HTERT RPE-1 (cell line): ENCODE results near the gene NEU1.
"Not testable (repeated sequence)": the region's sequence is repeated elsewhere in the genome, so short reads cannot be mapped to it uniquely, and the experiment has no call there.

Experiments used
- in situ Hi-C: fragments of 300-500 bp; cut with MboI; formaldehyde crosslinking; loops from 4 replicates; pipeline ENCODE4 v1.14.3; 2020; ENCODE audit warnings: low sequenced_read_pairs

The NEU1 gene

DNA sequence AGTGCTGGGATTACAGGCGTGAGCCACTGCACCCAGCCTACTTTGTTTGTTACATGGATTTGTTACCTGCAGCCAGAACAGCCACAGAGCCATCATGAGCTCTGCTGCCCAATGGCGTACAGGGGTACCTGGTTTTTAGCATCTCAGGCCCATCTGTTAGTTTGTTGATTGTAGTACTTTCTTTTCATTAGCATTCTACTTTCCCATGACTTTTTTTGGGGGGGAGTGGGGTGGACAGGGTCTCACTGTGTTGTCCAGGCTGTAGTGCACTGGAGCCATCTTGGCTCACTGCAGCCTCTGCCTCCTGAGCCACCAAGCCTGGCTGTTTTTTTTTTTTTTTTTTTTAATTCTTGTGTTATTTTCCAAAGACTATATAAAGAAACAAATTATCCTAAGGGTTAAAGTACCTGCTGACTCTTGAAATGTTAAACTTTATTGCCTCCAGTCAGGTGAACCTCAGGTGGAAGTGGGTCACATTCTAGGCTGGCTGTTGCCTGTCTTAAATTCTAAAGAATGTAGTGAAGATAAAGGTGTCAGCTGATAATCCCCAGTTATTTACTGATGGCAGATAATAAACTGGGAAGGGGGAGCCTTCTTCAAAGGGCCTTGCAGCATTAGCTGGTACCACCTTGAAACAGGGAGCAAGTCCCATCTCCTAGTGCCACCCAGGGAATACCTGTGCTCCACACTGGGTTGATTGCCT is 15.2 kb downstream of the NEU1 start:
- in situ Hi-C loops: no loop called here

DNA sequence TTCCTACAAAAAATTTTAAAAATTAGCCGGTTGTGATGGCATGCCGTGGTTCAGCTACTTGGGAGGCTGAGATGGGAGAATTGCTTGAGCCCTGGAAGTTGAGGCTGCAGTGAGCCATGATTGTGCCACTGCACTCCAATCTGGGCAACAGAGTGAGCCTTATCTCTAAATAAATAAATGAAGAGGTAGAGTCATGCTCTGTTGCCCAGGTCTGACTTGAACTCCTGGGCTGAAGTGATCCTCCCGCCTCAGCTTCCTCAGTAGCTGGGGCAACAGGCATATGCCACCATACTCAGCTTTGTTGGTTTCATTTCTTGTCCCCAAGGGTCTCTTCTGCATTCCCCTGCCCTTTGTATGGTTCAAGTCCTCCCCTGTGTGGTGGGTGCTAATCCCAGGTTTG is 18.1 kb downstream of the NEU1 start:
- in situ Hi-C loops: no loop called here

DNA sequence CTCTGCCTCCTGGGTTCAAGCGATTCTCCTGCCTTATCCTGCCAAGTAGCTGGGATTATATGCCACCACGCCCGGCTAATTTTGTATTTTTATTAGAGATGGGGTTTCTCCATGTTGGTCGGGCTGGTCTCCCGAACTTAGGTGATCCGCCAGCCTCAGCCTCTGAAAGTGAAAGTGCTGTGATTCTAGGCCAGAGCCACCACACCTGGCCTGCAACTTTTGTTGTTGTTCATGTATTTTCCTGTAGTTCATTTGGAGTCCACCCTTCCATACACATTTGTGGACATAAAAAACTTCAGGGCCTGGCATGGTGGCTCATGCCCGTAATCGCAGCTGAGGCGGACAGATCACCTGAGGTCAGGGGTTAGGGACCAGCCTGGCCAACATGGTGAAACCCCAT is 20.6 kb downstream of the NEU1 start:
- in situ Hi-C loops: no loop called here

DNA sequence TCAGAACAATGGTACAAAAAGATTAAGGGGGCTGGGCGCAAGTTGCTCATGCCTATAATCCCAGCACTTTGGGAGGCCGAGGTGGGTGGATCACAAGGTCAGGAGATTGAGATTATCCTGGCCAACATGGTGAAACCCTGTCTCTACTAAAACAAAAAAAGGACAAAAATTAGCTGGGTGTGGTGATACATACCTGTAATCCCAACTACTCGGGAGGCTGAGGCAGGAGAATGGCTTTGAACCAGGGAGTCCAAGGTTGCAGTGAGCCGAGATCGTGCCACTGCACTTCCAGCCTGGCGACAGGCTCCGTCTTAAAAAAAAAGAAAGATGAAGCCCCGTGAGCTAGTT is 22.9 kb downstream of the NEU1 start:
- in situ Hi-C loops: not testable (repeated sequence)

DNA sequence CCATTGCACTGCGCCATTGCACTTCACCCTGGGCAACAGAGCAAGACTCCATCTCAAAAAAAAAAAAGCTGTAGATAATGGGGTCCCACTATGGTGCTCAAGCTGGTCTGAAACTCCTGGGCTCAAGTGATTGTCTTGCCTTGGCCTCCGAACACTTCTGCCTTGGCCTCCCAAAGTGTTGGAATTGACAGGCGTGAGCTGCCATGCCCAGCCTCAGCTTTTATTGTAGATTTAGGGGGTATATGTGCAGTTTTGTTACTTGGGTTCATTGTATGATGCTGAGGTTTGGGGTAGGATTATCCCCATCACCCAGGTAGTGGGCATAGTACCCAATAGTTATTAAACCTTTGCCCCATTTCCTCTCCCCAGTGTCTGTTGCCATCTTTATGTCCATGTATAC is 23.7 kb downstream of the NEU1 start:
- in situ Hi-C loops: no loop called here

DNA sequence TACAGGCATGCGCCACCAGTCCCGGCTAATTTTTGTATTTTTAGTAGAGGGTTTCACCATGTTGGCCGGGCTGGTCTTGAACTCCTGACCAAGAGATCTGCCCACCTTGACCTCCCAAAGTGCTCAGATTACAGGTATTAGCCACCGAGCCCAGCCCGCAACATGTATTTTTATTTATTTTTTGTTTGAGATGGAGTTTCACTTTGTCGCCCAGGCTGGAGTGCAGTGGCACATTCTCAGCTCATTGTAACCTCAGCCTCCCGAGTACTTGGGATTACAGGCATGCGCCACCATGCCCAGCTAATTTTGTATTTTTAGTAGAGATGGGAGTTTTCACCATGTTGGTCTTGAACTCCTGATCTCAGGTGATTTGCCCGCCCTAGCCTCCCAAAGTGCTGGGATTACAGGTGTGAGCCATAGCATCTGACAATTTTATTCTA is 24.5 kb downstream of the NEU1 start:
- in situ Hi-C loops: not testable (repeated sequence)

DNA sequence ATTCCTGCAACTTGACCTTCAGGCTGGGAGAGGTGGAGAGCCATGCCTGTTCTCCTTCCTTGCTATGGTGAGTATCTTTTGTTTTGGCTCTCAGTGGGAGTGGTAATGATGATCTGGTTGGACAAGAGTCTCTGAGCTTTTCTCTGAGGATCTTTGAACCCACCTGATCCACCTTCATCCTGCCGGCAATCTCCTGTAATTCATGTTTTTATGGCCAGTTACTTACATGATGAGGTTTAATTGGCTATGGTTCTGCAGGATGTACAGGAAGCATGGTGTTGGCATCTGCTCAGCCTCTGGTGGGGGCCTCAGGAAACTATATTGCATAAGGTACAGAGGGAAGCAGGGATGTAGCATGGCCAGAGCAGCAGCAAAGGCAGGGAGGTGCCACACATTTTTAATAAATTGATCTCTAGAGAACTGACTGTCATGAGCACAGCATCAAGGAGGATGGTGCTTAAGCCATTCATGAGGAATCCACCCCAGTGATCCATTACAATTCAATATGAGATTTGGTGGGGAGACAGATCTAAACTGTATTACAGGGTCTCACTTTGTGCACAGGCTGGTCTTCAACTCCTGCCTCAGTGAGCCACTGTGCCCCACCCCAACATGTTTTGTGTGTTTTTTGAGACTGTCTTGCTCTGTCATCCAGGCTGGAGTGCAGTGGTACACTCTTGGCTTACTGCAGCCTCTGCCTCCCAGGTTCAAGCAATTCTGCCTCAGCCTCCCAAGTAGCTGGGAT is 25.1 kb downstream of the NEU1 start:
- in situ Hi-C loops: no loop called here

DNA sequence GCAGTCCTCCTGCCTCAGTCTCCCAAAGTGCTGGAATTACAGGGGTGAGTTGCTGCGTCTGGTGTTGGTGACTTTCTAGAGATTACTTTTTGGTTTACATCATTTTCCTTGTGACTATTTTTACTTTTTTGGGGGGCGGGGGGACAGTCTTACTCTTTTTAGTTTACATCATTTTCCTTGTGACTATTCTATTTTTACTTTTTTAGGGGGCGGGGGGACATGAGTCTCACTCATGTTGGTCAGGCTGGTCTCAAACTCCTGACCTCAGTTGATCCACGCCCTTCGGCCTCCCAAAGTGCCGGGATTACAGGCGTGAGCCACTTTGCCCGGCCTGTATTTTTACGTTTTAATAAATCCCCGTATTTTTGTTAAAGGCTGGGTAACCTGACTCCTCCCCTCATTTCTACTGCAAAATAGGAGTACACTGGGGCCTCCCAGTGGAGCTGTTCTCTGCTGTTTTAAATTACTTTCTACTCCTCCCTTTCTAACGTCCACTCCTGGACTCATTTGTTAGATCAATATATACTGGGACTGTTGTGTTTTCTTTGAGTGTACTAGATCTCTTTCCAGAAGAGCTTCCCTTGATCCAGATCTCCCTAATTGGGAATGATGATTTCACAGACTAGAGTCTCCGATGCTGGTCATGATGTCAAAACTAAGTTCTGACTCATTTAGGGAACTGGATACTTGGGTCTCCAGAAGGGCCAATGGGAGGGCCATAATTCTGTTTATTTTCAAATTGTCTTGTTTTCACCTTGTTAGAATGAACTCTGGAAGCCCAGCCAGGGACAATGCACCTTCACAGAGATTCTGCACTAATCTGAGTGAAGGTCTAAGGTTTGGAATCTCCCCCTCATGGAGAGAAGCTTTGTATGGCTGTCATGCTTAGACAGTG is 25.9 kb downstream of the NEU1 start:
- in situ Hi-C loops: no loop called here

DNA sequence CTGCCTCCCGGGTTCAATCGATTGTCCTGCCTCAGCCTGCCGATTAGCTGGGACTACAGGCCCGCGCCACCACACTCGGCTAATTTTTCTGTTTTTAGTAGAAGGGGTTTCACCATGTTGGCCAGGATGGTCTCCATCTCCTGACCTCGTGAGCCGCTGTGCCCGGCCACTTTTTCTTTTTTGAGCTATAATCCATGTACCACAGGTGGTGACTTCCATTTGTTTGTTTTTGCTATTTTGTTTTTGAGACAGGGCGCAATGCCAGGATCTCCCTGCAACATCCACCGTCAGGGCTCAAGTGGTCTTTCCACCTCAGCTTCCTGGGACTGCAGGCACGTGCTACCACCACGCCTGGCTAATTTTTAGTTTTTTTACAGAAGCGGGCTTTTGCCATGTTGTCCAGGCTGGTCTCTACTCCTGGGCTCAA is 26.6 kb downstream of the NEU1 start:
- in situ Hi-C loops: no loop called here

DNA sequence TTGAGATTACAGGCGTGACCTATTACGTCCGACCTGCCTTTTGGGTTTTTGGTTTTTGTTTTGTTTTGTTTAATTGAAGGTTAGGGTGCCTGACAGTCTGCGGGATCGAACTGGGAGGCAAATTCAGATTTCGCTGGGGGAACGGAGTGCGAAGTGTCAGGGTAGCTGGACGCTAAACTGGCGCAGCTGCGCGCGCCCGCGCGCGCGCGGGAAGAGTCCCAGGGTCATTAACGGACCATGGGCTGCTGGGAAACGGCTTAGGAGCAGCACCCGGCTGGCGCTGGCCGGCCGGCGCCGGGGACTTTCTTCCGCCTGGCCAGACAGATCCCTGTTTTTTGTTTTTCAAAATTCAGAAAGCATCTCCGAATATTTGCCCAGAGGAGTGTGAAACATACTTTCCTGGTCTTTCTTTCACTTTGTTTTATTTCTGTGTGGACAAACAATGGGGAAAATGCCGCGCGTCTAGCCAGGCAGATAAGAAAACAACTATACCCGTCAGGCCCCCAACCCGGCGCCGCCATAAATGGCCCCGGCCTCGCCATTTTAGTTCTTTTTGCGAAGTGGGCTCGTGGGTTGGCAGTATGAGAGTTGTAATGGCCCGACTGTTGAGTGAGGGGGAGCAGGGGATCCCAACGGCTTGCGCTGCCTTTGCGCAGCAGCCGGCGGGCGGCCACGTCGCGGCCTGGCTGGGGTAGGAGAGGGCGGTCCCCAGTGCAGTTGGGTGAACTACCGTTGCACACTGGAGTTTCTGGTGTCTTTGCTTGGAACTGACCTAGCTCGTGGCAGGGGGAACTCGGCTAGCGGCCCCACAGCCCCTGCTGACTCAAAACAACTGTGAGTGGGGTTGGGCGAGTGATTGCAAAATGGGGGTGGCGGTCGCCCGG is 28.0 kb downstream of the NEU1 start:
- in situ Hi-C loops: no loop called here

DNA sequence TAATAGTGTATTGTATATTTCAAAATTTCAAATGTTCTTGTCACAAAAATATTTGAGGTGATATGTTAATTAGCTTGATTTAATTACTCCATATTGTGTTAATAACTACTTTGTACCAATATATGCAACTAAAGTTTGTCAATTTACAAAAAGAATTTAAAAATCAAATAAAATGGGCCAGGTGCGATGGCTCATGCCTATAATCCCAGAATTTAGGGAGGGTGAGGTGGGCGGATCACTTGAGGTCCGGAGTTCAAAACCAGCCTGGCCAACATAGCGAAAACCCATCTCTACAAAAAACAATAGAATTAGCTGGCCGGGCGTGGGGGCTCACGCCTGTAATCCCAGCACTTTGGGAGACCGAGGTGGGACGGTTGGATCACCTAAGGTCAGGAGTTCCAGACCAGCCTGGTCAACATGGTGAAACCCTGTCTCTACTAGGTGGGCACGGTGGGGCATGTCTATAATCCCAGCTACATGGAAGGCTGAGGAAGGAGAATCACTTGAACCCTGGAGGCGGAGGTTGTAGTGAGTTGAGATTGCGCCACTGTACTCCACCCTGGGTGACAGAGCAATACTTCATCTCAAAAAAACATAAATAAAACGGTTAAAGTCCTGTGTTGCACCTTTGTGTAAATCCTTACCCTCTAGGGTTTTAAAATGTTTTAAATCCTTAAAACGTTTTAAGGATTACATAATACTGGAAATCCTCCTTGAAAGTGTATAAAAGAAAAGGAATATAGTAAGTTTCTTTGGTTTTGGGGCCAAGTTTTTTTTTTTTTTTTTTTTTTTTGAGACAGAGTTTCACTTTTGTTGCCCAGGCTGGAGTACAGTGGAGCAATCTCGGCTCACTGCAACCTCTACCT is 31.0 kb downstream of the NEU1 start:
- in situ Hi-C loops: no loop called here

DNA sequence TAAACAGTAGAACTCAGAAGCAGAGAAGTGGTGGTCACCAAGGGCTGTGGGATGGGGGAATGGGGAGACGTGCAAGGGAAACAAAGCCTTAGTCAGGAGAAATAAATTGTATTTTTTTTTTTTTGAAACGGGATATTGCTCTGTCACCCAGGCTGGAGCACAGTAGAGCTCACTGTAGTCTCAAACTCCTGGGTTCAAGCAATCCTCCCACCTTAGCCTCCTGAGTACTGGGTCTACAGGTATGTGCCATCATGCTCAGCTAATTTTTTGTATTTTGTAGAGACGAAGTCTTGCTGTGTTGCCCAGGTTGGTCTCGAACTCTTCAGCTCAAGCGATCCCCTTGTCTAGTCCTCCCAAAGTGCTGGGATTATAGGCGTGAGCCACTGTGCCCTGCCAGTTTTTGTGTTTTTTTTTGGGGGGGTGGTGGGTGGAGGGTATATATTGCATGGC is 31.7 kb downstream of the NEU1 start:
- in situ Hi-C loops: no loop called here

DNA sequence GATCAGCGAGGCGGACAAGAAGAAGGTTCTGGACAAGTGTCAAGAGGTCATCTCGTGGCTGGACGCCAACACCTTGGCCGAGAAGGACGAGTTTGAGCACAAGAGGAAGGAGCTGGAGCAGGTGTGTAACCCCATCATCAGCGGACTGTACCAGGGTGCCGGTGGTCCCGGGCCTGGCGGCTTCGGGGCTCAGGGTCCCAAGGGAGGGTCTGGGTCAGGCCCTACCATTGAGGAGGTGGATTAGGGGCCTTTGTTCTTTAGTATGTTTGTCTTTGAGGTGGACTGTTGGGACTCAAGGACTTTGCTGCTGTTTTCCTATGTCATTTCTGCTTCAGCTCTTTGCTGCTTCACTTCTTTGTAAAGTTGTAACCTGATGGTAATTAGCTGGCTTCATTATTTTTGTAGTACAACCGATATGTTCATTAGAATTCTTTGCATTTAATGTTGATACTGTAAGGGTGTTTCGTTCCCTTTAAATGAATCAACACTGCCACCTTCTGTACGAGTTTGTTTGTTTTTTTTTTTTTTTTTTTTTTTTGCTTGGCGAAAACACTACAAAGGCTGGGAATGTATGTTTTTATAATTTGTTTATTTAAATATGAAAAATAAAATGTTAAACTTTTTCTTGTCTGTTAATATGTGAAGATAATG is 32.9 kb downstream of the NEU1 start:
- in situ Hi-C loops: no loop called here

DNA sequence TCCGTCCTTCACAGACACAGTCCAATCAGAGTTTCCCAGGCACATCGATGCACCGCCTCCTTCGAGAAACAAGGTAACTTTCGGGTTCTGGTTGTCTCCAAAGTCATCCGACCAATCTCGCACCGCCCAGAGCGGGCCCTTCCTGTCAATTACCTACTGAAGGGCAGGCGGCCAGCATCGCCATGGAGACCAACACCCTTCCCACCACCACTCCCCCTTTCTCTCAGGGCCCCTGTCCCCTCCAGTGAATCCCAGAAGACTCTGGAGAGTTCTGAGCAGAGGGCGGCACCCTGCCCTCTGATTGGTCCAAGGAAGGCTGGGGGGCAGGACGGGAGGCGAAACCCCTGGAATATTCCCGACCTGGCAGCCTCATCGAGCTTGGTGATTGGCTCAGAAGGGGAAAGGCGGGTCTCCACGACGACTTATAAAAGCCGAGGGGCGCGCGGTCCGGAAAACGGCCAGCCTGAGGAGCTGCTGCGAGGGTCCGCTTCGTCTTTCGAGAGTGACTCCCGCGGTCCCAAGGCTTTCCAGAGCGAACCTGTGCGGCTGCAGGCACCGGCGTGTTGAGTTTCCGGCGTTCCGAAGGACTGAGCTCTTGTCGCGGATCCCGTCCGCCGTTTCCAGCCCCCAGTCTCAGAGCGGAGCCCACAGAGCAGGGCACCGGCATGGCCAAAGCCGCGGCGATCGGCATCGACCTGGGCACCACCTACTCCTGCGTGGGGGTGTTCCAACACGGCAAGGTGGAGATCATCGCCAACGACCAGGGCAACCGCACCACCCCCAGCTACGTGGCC is 35.1 kb downstream of the NEU1 start, which contains the start of gene HSPA1B:
Gene HSPA1B (plus strand): TSS at position 453 of the 794 bp plus-strand sequence. CDS start 213 bp downstream, at position 666.
- in situ Hi-C loops: no loop called here

DNA sequence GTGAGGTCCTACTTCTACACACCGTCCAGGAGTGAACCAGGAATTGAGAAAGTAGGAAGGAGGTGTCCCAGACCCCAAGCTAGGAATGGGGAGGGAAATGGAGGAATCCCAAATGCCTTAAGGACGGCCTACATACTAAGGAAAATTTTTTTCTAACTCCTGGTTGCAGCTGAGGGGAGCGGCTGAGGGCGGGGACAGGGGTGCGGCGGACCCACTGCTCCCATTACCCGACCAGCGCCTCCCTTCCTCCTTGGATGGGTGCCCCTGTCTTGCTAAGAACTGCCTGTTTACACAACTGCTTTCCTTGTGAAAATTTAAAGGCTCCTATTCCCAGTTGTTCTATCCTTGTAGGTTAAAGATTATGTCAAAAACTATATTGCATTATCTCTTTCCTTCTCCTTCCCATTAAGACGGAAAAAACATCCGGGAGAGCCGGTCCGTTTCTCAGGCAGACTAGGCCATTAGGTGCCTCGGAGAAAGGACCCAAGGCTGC is 35.8 kb downstream of the NEU1 start:
- in situ Hi-C loops: no loop called here

DNA sequence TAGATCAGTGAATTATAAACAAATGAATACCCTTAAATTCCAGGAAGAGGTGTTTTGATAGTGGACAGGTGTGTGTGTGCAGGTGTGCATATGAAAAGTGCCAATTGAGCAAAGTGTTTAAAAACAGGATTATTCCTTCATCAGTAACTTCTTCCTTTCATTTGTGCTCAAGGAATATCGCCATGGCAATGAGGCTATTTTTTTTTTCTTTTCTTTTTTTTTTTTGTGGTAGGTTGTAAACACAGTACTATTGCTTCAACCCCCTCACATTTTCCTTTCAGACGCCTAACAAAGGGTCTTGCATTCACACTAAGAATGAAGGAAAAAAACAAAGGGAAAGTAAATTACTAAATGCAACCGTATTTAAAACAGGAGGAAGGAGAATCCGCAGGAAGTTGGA is 37.1 kb downstream of the NEU1 start:
- in situ Hi-C loops: no loop called here

DNA sequence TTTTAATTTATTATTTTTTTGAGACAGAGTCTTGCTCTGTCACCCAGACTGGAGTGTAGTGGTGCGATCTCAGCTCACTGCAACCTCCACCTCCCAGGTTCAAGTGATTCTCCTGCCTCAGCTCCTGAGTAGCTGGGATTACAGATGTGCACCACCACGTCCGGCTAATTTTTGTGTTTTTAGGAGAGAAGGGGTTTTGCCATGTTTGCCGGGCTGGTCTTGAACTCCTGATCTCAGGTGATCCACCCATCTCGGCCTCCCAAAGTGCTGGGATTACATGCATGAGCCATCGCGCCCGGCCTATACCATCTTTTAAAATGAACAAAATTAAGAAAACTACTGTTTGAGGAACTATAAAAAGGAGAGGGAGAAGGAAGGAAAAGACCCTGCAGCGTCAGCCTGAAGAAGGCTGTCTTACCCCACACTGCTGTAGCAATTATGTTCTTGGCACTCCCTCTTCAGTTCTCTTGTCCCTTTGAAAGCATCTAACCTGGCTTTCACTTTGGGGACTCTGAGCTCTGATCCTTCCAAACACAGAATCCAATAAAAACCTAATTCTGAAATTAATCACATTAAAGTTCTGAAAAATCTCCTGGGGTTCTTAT is 38.9 kb downstream of the NEU1 start:
- in situ Hi-C loops: not testable (repeated sequence)
